ENCODE data around the gene MAEA. TPM values are rescaled to one million over a fixed set of nuclear protein-coding genes. Genes with fewer than 3 reads are reported as not detected.

Gene MAEA
- total and polyA plus RNA-seq, 4 experiments from 2014 or later = 54.1 to 106 (median 85.8) TPM

DNA sequence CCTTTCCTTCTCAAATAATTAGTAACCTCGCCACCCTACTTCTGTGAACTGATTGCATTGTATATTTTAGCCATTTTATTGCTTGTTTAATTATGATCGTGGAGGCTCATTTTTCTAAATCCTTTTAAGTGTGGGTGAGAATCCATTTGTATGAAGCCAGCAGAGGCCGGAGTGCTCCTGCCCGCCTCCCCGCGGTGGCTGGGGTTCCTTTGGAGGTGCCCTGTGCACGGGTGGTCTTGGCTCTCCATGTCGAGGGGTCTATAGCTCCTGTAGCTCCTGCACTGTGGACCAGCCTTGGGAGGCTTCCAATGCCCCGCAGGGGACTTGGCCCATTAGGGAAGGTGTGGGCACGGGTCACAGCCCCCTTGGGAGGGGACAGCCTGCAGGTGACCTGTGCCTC is 72.4 kb downstream of the MAEA start:
- no peaks in the 10 kb centered on the region for H3K36me3 ChIP-seq (ENCODE audit: insufficient read depth, low read length)
- ChIA-PET POLR2A (ENCODE audit: partially characterized antibody) (no interaction called here), CTCF (ENCODE audit: partially characterized antibody) (no interaction called here)
- no peak overlapping the region for H3K4me3 ChIP-seq (ENCODE audit: low read length in 2 of 2)
- Mint-ChIP-seq H3K4me3 (no peak overlapping the region), H3K9me3 (no peaks in the 10 kb centered on the region), H3K27me3 (no peaks in the 10 kb centered on the region), H3K27ac (no peak overlapping the region), H3K4me1 (peaks cover 0 to 3% (median 0%) of the 10 kb centered on the region in 4 donors), H3K36me3 (peaks cover 5 to 8% of the 10 kb centered on the region in 2 donors)
- no peak overlapping the region for H3K27ac ChIP-seq (ENCODE audit: low read depth, low read length)
- intact Hi-C loops (cut with micrococcal nuclease) = no loop called here
- DNase-seq = peak in 1 of 5 donors; percentile 11
- H3K4me1 ChIP-seq (ENCODE audit: insufficient read depth, low read length) = no peaks in the 10 kb centered on the region
- H3K27me3 ChIP-seq (ENCODE audit: insufficient read depth, low read length) = no peaks in the 10 kb centered on the region
- H3K9me3 ChIP-seq (ENCODE audit: control insufficient read depth in 1 of 2, low read length in 2 of 2) = no peaks in the 10 kb centered on the region

DNA sequence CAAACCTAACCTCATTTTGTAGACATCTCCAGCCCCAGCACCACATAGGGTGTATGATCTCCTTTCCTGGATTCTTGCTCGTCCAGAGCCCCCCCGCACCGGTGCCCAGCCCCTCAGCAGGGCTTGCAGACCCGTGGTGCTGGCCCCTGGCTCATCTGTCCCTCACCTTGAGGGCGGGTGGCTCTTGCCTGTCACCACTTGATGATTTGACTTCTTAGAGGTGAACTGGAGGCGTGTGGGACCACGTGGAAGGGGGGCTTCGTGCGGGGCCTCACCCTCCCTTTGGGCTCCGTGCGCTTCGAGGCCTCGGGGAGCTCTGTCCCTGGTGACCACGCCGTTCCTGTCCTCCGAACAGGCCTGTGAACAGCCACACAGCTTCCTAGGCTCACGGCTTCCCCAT is 72.8 kb downstream of the MAEA start:
- Mint-ChIP-seq H3K36me3 (peaks cover 5 to 8% of the 10 kb centered on the region in 2 donors), H3K27ac (no peak overlapping the region), H3K9me3 (no peaks in the 10 kb centered on the region), H3K27me3 (no peaks in the 10 kb centered on the region), H3K4me3 (no peak overlapping the region), H3K4me1 (peaks cover 0 to 3% (median 0%) of the 10 kb centered on the region in 4 donors)
- CTCF ChIA-PET (ENCODE audit: partially characterized antibody) = no interaction called here
- H3K4me1 ChIP-seq (ENCODE audit: insufficient read depth, low read length) = no peaks in the 10 kb centered on the region
- H3K27ac ChIP-seq (ENCODE audit: low read depth, low read length) = no peak overlapping the region
- H3K9me3 ChIP-seq (ENCODE audit: control insufficient read depth in 1 of 2, low read length in 2 of 2) = no peaks in the 10 kb centered on the region
- no peaks in the 10 kb centered on the region for H3K27me3 ChIP-seq (ENCODE audit: insufficient read depth, low read length)
- no peaks in the 10 kb centered on the region for H3K36me3 ChIP-seq (ENCODE audit: insufficient read depth, low read length)
- no peak for DNase-seq
- POLR2A ChIA-PET (ENCODE audit: partially characterized antibody) = no interaction called here
- no peak overlapping the region for H3K4me3 ChIP-seq (ENCODE audit: low read length in 2 of 2)
- intact Hi-C loops (cut with micrococcal nuclease) = no loop called here

DNA sequence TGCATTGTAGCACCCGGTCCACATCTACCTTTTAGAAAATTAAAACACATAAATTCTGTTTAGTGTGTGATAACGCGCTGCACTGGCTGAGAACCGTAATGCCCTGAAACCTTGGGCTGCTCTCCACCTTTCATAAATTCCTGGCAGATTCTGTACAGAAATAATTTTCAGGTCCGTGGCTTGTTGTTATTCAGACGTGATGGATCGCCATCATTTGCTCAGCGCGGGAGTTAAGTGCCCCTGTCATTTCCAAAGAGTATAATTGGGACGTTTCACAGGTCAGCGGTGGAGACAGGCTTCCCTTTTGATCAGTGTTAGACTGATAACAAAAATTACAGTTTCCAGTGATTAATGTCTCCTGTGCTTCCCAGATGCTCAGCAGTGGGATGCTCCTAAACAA is 73.8 kb downstream of the MAEA start:
- intact Hi-C loops (cut with micrococcal nuclease) = no loop called here
- H3K36me3 Mint-ChIP-seq = peaks cover 5 to 11% of the 10 kb centered on the region in 2 donors
- no peak overlapping the region for H3K4me3 Mint-ChIP-seq
- Histone ChIP-seq H3K27me3 (ENCODE audit: insufficient read depth, low read length) (no peaks in the 10 kb centered on the region), H3K4me1 (ENCODE audit: insufficient read depth, low read length) (no peaks in the 10 kb centered on the region), H3K27ac (ENCODE audit: low read depth, low read length) (no peak overlapping the region), H3K36me3 (ENCODE audit: insufficient read depth, low read length) (no peaks in the 10 kb centered on the region), H3K4me3 (ENCODE audit: low read length in 2 of 2) (no peak overlapping the region), H3K9me3 (ENCODE audit: control insufficient read depth in 1 of 2, low read length in 2 of 2) (no peaks in the 10 kb centered on the region)
- DNase-seq = no peak
- H3K4me1 Mint-ChIP-seq = peaks cover 0 to 3% (median 0%) of the 10 kb centered on the region in 4 donors
- no peaks in the 10 kb centered on the region for H3K9me3 Mint-ChIP-seq
- no peaks in the 10 kb centered on the region for H3K27me3 Mint-ChIP-seq
- CTCF ChIA-PET (ENCODE audit: partially characterized antibody) = no interaction called here
- POLR2A ChIA-PET (ENCODE audit: partially characterized antibody) = no interaction called here
- H3K27ac Mint-ChIP-seq = no peak overlapping the region

DNA sequence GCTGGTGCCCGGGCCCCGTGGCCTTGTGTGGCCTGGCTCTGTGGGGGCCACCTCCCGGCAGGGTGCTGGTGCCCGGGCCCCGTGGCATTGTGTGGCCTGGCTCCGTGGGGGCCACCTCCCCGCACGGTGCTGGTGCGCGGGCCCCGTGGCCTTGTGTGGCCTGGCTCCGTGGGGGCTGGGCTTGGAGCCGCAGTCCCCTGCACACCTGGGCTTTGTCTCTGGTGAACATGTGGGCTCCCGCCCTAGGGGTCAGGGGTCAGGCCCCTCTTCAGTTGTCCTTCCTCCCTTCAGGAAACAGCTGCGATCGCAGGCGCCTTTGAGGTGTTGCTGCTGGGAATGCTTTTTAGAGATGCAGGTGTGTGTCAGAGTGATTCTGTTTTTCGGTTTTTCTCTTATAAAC is 74.5 kb downstream of the MAEA start:
- Histone ChIP-seq H3K4me3 (ENCODE audit: low read length in 2 of 2) (no peak overlapping the region), H3K4me1 (ENCODE audit: insufficient read depth, low read length) (no peaks in the 10 kb centered on the region), H3K27ac (ENCODE audit: low read depth, low read length) (no peak overlapping the region), H3K36me3 (ENCODE audit: insufficient read depth, low read length) (no peaks in the 10 kb centered on the region), H3K9me3 (ENCODE audit: control insufficient read depth in 1 of 2, low read length in 2 of 2) (no peaks in the 10 kb centered on the region), H3K27me3 (ENCODE audit: insufficient read depth, low read length) (no peaks in the 10 kb centered on the region)
- intact Hi-C loops (cut with micrococcal nuclease) = no loop called here
- Mint-ChIP-seq H3K4me1 (peaks cover 0 to 3% (median 0%) of the 10 kb centered on the region in 4 donors), H3K27ac (no peak overlapping the region), H3K27me3 (no peaks in the 10 kb centered on the region), H3K36me3 (peaks cover 0 to 8% of the 10 kb centered on the region in 2 donors), H3K9me3 (no peaks in the 10 kb centered on the region), H3K4me3 (no peak overlapping the region)
- ChIA-PET POLR2A (ENCODE audit: partially characterized antibody) (no interaction called here), CTCF (ENCODE audit: partially characterized antibody) (no interaction called here)
- DNase-seq = no peak

- ChIA-PET CTCF (ENCODE audit: partially characterized antibody) (no interaction called here), POLR2A (ENCODE audit: partially characterized antibody) (no interaction called here)
- peaks cover 0 to 3% (median 0%) of the 10 kb centered on the region in 4 donors for H3K4me1 Mint-ChIP-seq
- Histone ChIP-seq H3K36me3 (ENCODE audit: insufficient read depth, low read length) (no peaks in the 10 kb centered on the region), H3K4me3 (ENCODE audit: low read length in 2 of 2) (no peak overlapping the region), H3K27ac (ENCODE audit: low read depth, low read length) (no peak overlapping the region), H3K4me1 (ENCODE audit: insufficient read depth, low read length) (no peaks in the 10 kb centered on the region), H3K9me3 (ENCODE audit: control insufficient read depth in 1 of 2, low read length in 2 of 2) (no peaks in the 10 kb centered on the region), H3K27me3 (ENCODE audit: insufficient read depth, low read length) (no peaks in the 10 kb centered on the region)
- no peak overlapping the region for H3K4me3 Mint-ChIP-seq
- intact Hi-C loops (cut with micrococcal nuclease) = no loop called here
- no peaks in the 10 kb centered on the region for H3K9me3 Mint-ChIP-seq
- peaks cover 4 to 9% of the 10 kb centered on the region in 2 donors for H3K36me3 Mint-ChIP-seq
- DNase-seq = no peak
- H3K27ac Mint-ChIP-seq = no peak overlapping the region
- H3K27me3 Mint-ChIP-seq = no peaks in the 10 kb centered on the region
Measured at GRCh38 chr4:1364748-1365147, 75.1 kb downstream of the MAEA start.

DNA sequence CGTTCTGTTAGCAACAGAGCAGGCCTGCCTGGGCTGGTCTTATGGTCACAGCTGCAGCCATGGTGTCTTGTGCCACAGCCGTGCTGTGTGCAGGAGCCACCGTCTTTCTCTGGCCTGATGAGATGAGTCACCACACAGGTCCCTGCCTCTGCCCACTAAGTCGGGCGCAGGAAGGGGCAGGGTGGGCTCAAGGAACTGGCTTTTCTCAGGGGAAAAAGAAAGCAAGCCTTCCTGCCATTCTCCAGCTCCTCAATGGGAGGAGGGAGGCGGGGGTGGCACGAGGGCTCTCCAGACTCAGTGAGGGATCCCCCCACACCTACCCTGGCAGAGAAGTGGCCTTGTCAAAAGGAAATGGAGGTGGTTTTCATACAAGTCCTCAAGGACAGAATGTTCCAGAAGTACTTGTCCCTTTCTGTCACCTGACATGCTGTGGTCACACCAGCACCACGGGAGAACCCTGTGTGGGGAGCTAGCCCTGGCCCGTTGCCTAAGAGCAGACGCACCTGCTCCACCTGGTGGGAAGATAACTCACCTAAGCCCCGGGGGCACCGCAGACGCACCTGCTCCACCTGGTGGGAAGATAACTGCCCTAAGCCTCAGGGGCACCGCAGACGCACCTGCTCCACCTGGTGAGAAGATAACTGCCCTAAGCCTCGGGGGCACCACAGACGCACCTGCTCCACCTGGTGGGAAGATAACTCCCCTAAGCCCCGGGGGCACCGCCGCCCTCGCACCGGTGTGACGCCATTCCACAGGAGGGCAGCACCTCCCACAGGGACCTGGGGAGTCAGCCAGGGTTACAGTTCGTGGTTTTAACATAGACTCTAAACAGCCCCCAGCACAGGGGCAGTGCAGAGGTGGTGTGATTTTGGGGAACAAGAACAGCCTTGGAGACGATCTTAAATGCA is 75.8 kb downstream of the MAEA start:
- Histone ChIP-seq H3K36me3 (ENCODE audit: insufficient read depth, low read length) (no peaks in the 10 kb centered on the region), H3K4me1 (ENCODE audit: insufficient read depth, low read length) (no peaks in the 10 kb centered on the region), H3K9me3 (ENCODE audit: control insufficient read depth in 1 of 2, low read length in 2 of 2) (no peaks in the 10 kb centered on the region), H3K4me3 (ENCODE audit: low read length in 2 of 2) (no peak overlapping the region), H3K27me3 (ENCODE audit: insufficient read depth, low read length) (no peaks in the 10 kb centered on the region), H3K27ac (ENCODE audit: low read depth, low read length) (no peak overlapping the region)
- CTCF ChIA-PET (ENCODE audit: partially characterized antibody) = no interaction called here
- intact Hi-C loops (cut with micrococcal nuclease) = no loop called here
- no peaks in the 10 kb centered on the region for H3K27me3 Mint-ChIP-seq
- H3K4me3 Mint-ChIP-seq = no peak overlapping the region
- peaks cover 9 to 13% of the 10 kb centered on the region in 2 donors for H3K36me3 Mint-ChIP-seq
- no peak for DNase-seq
- POLR2A ChIA-PET (ENCODE audit: partially characterized antibody) = no interaction called here
- H3K9me3 Mint-ChIP-seq = no peaks in the 10 kb centered on the region
- H3K27ac Mint-ChIP-seq = no peak overlapping the region
- H3K4me1 Mint-ChIP-seq = peaks cover 0 to 3% (median 0%) of the 10 kb centered on the region in 4 donors

- Histone ChIP-seq H3K4me1 (ENCODE audit: insufficient read depth, low read length) (no peaks in the 10 kb centered on the region), H3K27ac (ENCODE audit: low read depth, low read length) (no peak overlapping the region), H3K4me3 (ENCODE audit: low read length in 2 of 2) (no peak overlapping the region), H3K27me3 (ENCODE audit: insufficient read depth, low read length) (no peaks in the 10 kb centered on the region), H3K36me3 (ENCODE audit: insufficient read depth, low read length) (no peaks in the 10 kb centered on the region), H3K9me3 (ENCODE audit: control insufficient read depth in 1 of 2, low read length in 2 of 2) (no peaks in the 10 kb centered on the region)
- intact Hi-C loops (cut with micrococcal nuclease) = no loop called here
- no peaks in the 10 kb centered on the region for H3K9me3 Mint-ChIP-seq
- peaks cover 0 to 3% (median 0%) of the 10 kb centered on the region in 4 donors for H3K4me1 Mint-ChIP-seq
- H3K4me3 Mint-ChIP-seq = no peak overlapping the region
- peak in 1 of 5 donors; percentile 6 for DNase-seq
- ChIA-PET POLR2A (ENCODE audit: partially characterized antibody) (no interaction called here), CTCF (ENCODE audit: partially characterized antibody) (no interaction called here)
- no peaks in the 10 kb centered on the region for H3K27me3 Mint-ChIP-seq
- H3K36me3 Mint-ChIP-seq = peaks cover 17 to 19% of the 10 kb centered on the region in 2 donors
- H3K27ac Mint-ChIP-seq = no peak overlapping the region
Measured at GRCh38 chr4:1366371-1367229, 76.9 kb downstream of the MAEA start.
